Endodermal cell (in vitro differentiated cells): ENCODE measurements around the gene ZNF814. TPM values are rescaled to one million over a fixed set of nuclear protein-coding genes. Genes with fewer than 3 reads are reported as not detected.

Experiments
- DNase-seq: peaks from one replicate; pipeline ENCODE4 v3.0.0-alpha.2; 2017
- H3K27ac ChIP-seq: 2 replicates; pipeline ENCODE4 v1.5.1; 2013; ENCODE audit warnings: mild to moderate bottlenecking, low read depth, low read length, moderate library complexity
- H3K27me3 ChIP-seq: 2 replicates; pipeline ENCODE4 v1.6.1; 2013; ENCODE audit warnings: mild to moderate bottlenecking, low read length, moderate library complexity; ENCODE audit not compliant: insufficient read depth, control insufficient read depth, poor library complexity, severe bottlenecking
- H3K36me3 ChIP-seq: 2 replicates; pipeline ENCODE4 v1.7.0; 2013; ENCODE audit warnings: mild to moderate bottlenecking, low read length, moderate library complexity; ENCODE audit not compliant: control insufficient read depth, insufficient read depth
- H3K4me1 ChIP-seq: one replicate; pipeline ENCODE4 v1.7.0; 2013; ENCODE audit warnings: low read length; ENCODE audit not compliant: control insufficient read depth, insufficient read depth
- H3K4me3 ChIP-seq: 2 replicates; pipeline ENCODE4 v1.5.1; 2013; ENCODE audit warnings: mild to moderate bottlenecking, low read length, moderate library complexity
- H3K9ac ChIP-seq: 2 replicates; pipeline ENCODE4 v1.6.1; 2013; ENCODE audit warnings: mild to moderate bottlenecking, low read length, moderate library complexity; ENCODE audit not compliant: poor library complexity, severe bottlenecking; ENCODE audit errors: extremely low read depth
- H3K9me3 ChIP-seq: 2 replicates; pipeline ENCODE4 v1.6.1; 2013; ENCODE audit warnings: mild to moderate bottlenecking, low read length, moderate library complexity; ENCODE audit not compliant: control insufficient read depth
- H3K27ac Mint-ChIP-seq: 2 replicates; pipeline ENCODE4 v1.8.0; 2020; ENCODE audit warnings: mixed read lengths
- H3K27me3 Mint-ChIP-seq: 2 replicates; pipeline ENCODE4 v1.8.0; 2021; ENCODE audit warnings: mild to moderate bottlenecking, mixed read lengths; ENCODE audit not compliant: insufficient read depth
- H3K36me3 Mint-ChIP-seq: 2 replicates; pipeline ENCODE4 v1.8.0; 2020; ENCODE audit warnings: low read depth, mixed read lengths
- H3K4me1 Mint-ChIP-seq: 2 replicates; pipeline ENCODE4 v1.8.0; 2020; ENCODE audit warnings: mixed read lengths
- H3K4me3 Mint-ChIP-seq: 2 replicates; pipeline ENCODE4 v1.8.0; 2020; ENCODE audit warnings: mild to moderate bottlenecking, moderate library complexity, mixed read lengths
- H3K9me3 Mint-ChIP-seq: 2 replicates; pipeline ENCODE4 v1.8.0; 2020; ENCODE audit warnings: mild to moderate bottlenecking, mixed read lengths
- CTCF ChIP-seq: fragments of 200-600 bp; sonication (generic); conservative IDR thresholded peaks from 2 replicates; pipeline ENCODE4 v1.5.0; 2021; ENCODE audit warnings: antibody characterized with exemption, mild to moderate bottlenecking
- WGBS, 2 experiments: methylation state at CpG; one replicate each; pipeline versions ENCODE4 v1.1.5 to v1.1.7; 2013; ENCODE audit warnings: missing lambda C conversion rate in 2 of 2, mixed read lengths in 1 of 2; ENCODE audit not compliant: insufficient coverage in 1 of 2, insufficient read length in 1 of 2; 5-methylcytosine and 5-hydroxymethylcytosine counted together
- total RNA-seq, 2 donors: library from RNA; stranded (reverse); fragmentation: NEBNext Ultra II Directional in 1 of 2; extraction: Animal tissue kit (Norgen Biotek cat#: 25700) in 1 of 2; gene quantifications; 2 replicates in 1 of 2; 3 replicates in 1 of 2; pipeline ENCODE4 v1.2.1, GENCODE V29; 2021

ZNF814 gene
- total RNA-seq, 2 donors from 2014 or later: 54.7 to 63.0 TPM

GRCh38 chr19:57803594-57804325, 85.1 kb downstream of the ZNF814 start:
- WGBS, 2 experiments: 1% methylated on average over 10 to 18 of the region's 19 CpGs
- Histone ChIP-seq H3K36me3 (peaks cover 36% of the 10 kb centered on the region), H3K9me3 (peaks cover 4% of the 10 kb centered on the region), H3K4me1 (peaks cover 8% of the 10 kb centered on the region), H3K4me3 (peak overlapping the region; percentile 83), H3K27ac (peak overlapping the region; percentile 98), H3K27me3 (no peaks in the 10 kb centered on the region), H3K9ac (peak overlapping the region; percentile 94)
- no peak for TF ChIP-seq CTCF
- H3K36me3 Mint-ChIP-seq: peaks cover 34% of the 10 kb centered on the region
- no peaks in the 10 kb centered on the region for H3K27me3 Mint-ChIP-seq
- H3K4me3 Mint-ChIP-seq: peak overlapping the region; percentile 73
- peak; percentile 89 for DNase-seq
- H3K4me1 Mint-ChIP-seq: peaks cover 47% of the 10 kb centered on the region
- H3K27ac Mint-ChIP-seq: peak overlapping the region; percentile 99
- H3K9me3 Mint-ChIP-seq: peaks cover 6% of the 10 kb centered on the region

DNA sequence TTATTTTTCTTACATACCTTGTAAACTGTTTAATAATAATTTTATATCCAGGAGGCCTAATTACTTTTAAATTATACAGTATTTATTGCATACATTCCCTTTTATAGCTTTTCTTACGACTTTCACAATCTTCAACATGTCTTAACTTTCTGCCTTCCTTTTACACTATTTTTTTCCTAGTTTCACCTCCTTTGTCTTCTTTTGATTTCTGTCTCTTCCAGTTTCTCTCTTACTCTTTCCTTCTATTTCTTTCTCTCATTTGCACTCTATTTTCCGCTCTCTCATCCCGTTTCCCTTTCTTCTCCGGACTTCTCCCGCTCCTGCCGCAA, 85.6 kb downstream of the ZNF814 start:
- no peak for DNase-seq
- peak overlapping the region; percentile 98 for H3K27ac ChIP-seq
- H3K27ac Mint-ChIP-seq: peak overlapping the region; percentile 99
- peaks cover 31% of the 10 kb centered on the region for H3K36me3 ChIP-seq
- H3K27me3 ChIP-seq: no peaks in the 10 kb centered on the region
- H3K4me1 ChIP-seq: peaks cover 8% of the 10 kb centered on the region
- peak overlapping the region; percentile 83 for H3K4me3 ChIP-seq
- peaks cover 29% of the 10 kb centered on the region for H3K36me3 Mint-ChIP-seq
- H3K9ac ChIP-seq: peak overlapping the region; percentile 94
- peaks cover under 1% of the 10 kb centered on the region for H3K9me3 Mint-ChIP-seq
- peaks cover 47% of the 10 kb centered on the region for H3K4me1 Mint-ChIP-seq
- WGBS, 2 experiments: 3 to 5% methylated on average over 6 of the region's 6 CpGs
- H3K27me3 Mint-ChIP-seq: no peaks in the 10 kb centered on the region
- TF ChIP-seq CTCF: no peak
- H3K4me3 Mint-ChIP-seq: peak overlapping the region; percentile 73
- H3K9me3 ChIP-seq: peaks cover 4% of the 10 kb centered on the region

GRCh38 chr19:57802269-57802668, 86.6 kb downstream of the ZNF814 start:
- Mint-ChIP-seq H3K27me3 (no peaks in the 10 kb centered on the region), H3K4me3 (no peak overlapping the region)

More at GRCh38 chr19:57802269-57802668, 86.6 kb downstream of the ZNF814 start:
- WGBS, 2 experiments: 72 to 87% methylated on average over 2 to 4 of the region's 4 CpGs
- peaks cover 47% of the 10 kb centered on the region for H3K4me1 Mint-ChIP-seq
- peak overlapping the region; percentile 83 for H3K27ac Mint-ChIP-seq
- Histone ChIP-seq H3K9ac (no peak overlapping the region), H3K9me3 (peaks cover 4% of the 10 kb centered on the region), H3K36me3 (peaks cover 22% of the 10 kb centered on the region), H3K27ac (no peak overlapping the region), H3K4me3 (no peak overlapping the region), H3K27me3 (no peaks in the 10 kb centered on the region), H3K4me1 (peaks cover 8% of the 10 kb centered on the region)
- TF ChIP-seq CTCF: peak; percentile 40
- DNase-seq: peak; percentile 77
- no peaks in the 10 kb centered on the region for H3K9me3 Mint-ChIP-seq
- H3K36me3 Mint-ChIP-seq: peaks cover 21% of the 10 kb centered on the region
